ENCODE measurements around the gene FRMD5.

DNA sequence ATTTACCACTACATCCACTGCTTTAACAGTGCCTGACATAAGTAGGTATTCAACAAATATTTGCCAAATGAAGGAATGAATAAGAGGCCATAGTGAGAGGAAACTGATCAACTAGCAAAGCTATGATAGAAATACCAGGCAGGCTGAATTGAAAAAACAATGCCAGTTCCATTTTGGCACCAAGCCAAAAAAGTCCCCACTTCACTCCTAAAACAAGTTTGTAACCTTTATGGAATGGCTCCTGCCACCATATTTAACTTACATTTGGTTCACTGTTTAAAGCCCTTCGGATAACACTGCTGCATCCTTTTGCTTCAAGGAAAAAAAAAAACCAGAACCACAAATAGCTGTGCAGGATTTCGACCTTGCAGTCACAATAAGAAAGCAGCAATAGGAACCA is 166.1 kb downstream of the FRMD5 start:
- TF ChIP-seq TAF1 (IDR thresholded peaks at IDR 0.05; ENCODE audit: borderline replicate concordance, insufficient read depth, low read length) (no peak), POLR2AphosphoS5 (IDR thresholded peaks at IDR 0.05; ENCODE audit: low read depth, low read length) (no peak), SIN3A (IDR thresholded peaks at IDR 0.05; ENCODE audit: borderline replicate concordance, insufficient read depth, low read length) (no peak)

Data from PFSK-1 (cell line).